CD4-positive, alpha-beta T cell treated with Interferon gamma for 1 hour (primary cell): ENCODE results near the gene CCDC102B.
"Not testable (repeated sequence)": the region's sequence is repeated elsewhere in the genome, so short reads cannot be mapped to it uniquely, and the experiment has no call there.

Experiments used
- DNase-seq: peaks from one replicate; pipeline ENCODE4 v3.0.0-alpha.2; 2020

CCDC102B gene

DNA sequence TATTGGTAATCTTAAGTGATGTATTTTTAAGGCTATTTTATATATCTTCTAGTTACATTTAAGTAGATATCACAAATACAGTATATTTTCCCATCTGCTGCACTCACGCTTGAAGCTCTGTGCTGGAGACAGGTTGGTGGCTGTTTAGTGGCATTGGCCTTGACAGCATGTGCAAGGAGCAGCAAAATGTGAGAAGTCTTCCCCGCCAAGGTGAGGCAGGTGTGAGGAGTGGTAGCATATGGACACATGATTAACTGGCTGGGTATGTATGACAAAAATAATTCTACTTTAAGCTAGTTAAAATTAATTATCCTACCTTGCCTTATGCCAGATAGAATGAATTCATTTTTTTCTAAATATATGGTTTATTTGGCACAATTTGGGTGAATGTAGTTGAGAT lies 117.2 kb downstream of the CCDC102B start:
- DNase-seq: no peak

DNA sequence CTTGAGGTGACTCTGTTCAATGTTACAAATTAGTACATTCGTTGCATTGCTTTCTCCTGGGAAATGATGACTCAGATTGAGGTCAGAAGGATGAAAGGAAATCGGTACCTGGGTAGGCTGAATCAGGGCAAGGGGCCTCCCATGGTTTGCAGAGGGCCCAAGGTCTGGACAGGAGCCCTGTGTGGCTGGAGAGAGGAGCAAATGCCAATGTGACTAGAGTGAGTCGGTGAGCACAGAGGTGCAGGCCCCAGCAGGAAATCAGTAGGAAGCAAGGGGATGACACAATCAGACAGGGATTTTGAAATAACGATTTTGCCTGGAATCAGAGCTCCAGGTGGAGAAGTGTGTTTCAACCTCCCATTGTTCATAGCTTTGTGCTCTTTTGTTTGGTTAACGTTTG lies 118.9 kb downstream of the CCDC102B start:
- DNase-seq: no peak

DNA sequence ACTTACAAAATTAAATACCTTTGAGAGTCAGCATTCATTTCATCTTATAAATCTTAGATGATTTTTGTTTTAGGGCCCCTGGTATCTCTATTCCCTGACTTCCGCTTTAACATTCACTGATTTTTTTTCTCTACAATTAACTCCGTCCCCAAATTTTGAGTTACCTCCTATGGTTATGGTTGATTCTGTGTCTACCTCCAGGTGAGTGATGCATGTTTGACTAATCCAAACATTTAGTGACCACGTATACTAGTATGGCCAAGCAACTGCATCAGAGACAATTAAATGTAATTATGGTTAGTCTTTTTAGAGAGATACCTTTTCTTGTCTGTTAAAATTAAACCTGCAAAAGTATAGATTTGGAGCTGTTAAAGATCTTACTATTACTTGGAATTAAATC lies 120.3 kb downstream of the CCDC102B start:
- DNase-seq: no peak

DNA sequence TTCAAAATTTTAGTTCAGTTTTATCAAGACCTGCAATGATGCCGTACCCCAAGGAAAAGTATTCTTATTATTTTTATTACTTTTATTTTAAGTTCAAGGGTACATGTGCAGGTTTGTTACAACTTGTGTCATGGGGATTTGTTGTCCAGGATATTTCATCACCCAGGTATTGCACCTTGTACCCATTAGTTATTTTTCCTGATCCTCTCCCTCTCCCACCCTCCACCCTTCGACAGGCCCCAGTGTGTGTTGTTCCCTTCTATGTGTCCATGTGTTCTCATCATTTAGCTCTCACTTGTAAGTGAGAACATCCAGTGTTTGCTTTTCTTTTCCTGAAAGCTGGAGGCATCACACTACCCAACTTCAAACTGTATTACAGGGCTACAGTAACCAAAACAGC lies 122.0 kb downstream of the CCDC102B start:
- no peak for DNase-seq

DNA sequence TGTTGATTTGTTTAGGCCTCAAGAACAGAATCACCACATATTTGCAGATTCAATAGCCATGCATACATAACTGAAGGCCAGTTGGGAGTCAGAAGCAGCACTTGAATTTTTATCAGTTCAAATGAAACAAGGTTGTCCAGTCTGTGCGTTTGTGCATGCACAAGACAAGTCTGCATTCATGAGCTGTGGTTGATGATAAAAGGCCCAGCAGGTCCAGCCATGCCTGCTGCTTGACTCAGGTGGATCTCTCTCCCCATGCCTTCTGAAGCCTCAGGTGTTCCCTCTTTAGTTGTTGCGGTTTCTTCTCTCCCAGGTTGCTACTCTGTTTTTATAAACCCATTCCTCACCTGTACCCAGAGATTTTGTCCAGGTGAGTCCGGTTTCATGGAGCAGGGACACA lies 124.5 kb downstream of the CCDC102B start:
- no peak for DNase-seq

DNA sequence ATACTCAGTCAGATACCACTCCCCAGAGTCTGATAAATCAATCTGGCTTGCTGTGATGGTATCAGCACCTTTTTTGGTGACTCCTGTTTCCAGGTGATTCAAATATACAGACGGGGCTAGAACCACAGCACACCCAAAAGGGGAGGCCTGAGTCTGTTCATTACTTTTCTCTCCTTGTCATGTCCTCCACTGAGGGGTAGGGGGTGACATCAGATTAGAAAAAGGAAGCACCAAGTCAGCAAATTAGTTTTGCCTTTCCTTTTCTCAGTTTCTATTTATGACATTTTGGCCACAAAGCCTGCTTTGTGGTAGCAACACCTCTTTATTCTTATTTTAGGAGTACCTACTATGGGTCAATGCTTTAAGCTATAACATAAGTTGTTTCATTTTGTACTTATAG lies 127.4 kb downstream of the CCDC102B start:
- DNase-seq: no peak

DNA sequence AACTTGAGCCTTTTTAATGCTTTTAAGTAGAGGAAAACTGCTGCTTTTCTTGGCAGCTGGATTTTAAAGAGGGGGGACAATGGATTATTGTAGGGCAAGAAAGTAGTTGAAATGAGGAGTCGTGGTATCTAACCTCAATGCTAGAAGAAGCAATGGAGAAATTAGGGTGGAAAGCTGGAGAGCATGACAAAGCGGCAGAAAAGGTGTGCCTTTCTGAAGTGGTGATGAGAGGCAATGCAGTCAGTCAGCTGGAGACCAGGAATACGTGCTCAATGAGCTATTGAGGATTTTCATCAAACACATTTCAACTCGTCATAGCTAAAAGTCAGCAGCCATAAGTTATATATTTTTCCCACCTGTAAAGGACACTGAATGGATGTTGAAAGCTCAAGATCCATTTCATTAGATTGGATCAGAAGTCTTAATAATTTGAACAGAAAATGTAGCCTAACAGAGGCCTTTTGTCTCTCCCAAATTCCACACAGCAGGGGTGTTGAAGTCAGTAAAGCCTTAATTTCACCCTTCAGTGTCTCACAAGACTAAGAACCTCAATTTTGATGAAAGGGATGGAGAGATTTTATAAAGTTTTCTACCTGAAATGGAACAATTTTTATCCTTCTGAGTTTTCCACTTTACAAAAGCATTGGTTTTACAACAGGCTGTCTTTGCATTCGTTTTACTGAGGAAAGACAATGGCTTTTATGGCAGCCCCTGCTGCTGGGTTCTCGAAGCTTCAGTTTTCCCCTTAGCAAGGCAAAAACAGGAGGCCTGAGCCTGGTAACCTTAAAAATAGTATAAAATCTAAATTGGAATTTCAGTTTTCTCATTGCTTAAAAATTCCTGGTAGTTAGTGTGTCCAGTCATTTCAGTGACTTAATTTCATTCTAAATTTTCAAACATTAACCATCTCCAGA lies 131.1 kb downstream of the CCDC102B start:
- no peak for DNase-seq

DNA sequence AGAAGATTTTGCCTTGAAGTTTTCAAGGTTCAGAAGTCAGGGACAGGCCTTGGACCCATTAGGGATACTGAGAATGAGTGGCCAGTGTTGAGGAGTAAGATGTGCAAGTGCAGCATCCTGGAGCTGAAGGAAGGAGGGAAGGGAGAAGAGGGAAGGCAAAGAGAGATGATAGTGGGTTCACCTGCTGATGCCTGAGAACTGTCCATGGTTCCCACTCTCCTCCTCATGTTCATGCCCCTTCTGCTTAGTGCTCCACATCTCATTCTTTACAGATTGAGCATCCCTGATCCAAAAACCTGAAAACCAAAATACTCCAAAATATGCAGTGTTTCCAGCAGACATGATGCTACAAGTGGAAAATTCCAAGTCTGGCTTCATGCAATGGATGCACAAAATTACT lies 137.8 kb downstream of the CCDC102B start:
- no peak for DNase-seq

DNA sequence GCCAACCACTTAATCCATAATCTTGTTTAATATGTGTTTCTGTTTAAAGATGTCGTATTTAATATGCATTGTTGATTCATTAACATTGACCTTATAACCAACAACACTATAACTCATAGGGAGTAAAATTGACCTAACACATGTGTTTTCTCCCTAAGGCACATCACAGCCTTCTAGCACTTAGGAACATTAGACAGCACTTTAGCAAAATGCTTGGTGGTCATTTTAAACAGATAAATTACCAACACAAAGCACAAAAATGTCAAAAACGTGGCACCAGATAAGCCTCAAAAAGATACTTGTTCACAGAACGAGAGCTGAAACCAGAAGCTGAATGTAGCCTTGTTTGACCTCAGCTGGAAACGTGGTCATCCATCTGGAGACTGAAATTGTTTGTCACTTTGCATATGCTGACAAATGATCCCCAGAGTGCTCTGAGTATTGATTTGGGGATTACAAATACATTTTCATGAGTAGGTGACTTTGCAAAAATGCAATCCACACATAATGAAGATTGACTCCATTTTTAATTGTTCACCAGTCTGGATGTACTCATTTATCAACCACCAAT lies 139.2 kb downstream of the CCDC102B start:
- no peak for DNase-seq

DNA sequence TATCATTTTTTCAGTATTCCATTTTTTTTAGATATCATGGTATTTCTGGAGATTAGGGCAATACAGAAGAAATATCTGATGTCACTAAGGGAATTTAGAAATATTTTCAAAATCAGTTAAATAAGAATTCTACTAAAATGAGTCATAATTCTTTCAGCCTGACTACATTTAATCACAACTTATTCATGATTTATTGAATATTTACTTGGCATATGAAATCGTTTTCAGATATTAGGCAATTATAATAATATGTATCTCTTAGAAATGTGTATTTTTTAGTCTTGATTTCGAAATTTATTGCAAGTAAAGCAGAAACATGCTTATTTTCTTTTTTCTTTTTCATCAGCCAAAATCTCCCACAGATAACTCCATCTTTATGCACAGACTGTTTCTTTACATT lies 142.2 kb downstream of the CCDC102B start:
- DNase-seq: no peak

DNA sequence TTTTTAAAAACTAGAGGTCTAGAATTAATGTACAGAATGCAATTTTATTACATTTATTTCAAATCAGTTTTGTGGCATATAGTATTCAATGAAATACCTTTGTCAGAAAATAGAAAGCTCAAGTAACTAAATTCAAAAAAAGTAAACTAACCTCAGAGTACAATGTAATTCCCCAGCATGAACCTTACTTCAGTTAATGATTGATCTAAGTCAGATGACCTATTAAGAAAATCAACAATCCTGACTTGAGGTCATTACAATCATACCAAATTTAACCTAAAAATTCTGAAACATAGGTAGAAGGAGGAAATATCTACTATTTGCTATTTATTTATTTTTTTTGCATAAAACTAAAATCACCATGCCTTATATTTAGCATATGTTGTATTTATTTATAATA lies 142.9 kb downstream of the CCDC102B start:
- no peak for DNase-seq

DNA sequence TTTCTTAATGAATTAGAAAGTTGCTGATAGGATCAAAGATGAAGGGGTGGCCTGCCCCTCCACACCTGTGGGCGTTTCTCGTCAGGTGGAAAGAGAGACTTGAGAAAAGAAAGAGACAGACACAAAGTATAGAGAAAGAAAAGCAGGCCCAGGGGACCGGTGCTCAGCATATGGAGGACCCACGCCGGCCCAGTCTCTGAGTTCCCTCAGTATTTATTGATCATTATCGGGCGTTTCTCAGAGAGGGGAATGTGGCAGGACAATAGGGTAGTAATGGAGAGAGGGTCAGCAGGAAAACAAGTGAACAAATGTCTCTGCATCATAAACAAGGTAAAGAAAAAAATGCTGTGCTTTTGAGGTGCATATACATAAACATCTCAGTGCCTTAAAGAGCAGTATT lies 144.3 kb downstream of the CCDC102B start:
- DNase-seq: no peak

DNA sequence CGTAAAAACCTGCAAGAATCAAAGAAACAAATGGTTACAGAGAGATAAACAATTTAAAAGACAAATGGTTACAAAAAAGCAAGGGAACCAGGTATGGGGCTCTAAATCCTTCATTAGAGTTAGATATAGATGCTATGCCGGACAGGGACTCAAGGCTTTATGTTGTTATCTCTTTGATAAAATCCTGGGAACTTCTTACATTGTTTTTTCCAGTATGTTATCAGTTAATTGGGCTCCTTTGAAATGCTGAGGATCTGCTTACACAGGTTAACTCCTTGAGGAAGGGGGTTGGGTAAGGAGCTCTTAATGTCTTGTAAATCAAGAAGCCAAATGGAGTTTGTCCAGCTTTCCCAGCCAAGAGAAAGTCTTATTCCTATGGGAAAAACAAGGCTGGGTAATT lies 146.0 kb downstream of the CCDC102B start:
- not testable (repeated sequence) for DNase-seq

DNA sequence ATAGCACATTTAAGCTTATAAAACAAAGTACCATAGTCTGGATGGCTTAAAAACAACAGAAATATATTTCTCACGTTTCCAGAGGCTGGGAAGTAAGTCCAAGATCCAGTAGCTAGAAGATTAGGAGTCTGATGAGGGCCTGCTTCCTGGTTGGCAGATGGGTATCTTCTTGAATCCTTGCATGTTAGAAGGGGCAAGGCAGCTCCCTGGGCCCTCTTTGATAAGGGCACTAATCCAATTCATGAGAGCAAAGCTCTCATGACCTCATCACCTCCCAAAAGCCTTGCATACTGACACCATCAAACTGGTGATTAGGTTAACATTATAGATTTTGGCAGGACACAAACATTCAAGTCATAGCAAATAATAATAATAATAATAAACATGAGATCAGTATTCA lies 146.4 kb downstream of the CCDC102B start:
- no peak for DNase-seq

DNA sequence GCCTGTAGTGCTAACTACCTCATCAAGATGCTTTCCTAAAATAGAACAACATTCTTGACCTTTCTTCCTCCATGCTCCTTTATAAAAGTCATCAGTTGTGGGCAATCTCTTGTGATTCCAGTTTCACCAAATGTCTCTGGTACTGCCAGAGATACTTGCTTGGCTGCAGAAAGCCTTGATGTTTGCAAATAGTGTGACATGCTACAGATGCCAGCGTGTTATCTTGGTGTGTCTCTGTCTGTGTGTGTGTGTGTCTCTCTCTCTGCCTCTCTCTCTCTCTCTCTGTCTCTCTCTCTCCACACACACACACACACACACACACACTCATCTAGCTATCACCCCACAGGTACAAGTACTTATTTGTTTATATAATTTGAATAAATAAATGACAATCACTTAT lies 146.9 kb downstream of the CCDC102B start:
- no peak for DNase-seq

DNA sequence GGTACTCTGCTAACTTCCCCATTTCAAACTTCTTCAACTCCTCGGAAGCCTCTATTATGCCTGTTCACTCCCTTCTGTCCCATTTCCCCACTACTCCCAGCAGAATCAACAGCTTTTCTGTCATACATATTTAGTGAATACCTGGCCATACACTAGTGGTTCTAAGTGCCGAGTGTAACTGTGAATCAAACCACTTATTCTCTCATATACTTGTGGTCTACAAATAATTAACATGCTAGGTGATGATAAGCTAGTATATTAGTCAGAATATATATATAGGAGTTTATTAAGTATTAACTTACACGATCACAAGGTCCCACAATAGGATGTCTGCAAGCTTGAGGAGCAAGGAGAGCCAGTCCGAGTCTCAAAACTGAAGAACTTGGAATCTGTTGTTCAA lies 150.7 kb downstream of the CCDC102B start:
- DNase-seq: no peak

DNA sequence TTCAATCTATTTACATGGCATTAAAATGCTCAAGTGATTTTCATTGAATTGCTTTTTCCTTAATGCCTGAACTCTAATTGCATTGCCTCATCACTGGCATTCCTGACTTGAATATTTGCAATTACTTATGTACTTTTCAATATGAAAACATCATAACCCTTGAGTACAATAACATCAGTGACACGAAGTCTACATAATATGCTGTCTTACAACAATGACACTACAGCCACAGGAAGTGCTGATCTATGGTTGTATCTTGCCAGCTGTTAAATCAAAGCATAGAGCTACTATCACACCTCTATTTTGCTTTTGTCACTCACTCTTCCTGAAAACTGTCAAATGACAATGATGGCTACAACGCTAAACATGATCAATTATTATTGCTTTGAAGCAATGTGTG lies 156.9 kb downstream of the CCDC102B start:
- no peak for DNase-seq

DNA sequence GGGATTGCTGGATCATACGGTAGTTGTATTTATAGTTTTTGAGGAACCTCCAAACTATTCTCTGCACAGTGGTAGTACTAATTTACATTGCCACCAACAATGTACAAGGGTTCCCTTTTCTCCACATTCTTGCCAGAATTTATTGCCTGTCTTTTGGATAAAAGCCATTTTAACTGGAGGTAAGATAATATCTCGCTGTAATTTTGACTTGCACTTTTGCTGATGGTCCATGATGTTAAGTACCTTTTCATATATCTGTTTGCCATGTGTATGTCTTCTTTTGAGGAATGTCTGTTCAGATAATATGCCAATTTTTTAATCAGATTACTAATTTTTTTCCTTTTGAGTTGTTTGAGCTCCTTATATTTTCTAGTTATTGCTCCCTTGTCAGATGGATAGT lies 158.8 kb downstream of the CCDC102B start:
- DNase-seq: no peak

DNA sequence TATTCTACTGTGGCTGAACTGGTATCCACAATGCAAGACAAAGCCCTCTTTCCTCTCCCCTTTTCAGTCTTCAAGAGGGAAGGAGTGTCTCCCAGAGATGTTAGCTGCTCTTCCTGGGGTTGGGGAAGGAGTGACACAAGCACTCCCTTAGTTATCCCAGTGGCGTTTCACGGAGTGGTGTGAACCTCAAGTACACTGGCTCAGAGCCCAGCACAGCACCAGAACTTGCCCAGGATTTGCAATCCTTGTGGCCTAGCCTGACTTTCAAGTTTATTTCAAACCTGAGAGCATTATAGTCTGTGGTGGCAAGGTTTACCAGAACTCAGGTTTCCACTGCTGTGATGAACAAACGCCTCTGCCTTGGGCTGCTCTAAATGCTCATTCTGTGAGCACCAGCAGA lies 162.5 kb downstream of the CCDC102B start:
- no peak for DNase-seq

DNA sequence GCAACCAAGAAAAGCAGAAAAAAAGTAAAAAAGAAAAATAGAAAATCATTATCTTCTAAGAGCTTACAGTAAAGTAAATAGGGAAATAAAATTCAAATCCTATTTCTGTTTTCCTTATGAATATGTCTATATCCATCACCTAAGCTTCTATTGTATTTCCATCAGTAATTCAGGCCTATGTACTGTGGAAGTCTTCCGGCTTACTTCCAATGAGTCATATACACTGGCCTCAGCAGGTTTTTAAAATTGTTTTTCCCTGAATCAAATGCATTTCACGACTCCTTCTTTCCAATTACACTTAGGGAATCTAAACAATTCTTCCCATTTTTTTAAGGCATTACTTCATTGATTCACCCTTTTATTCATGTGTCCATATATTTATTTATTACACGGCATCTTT lies 164.7 kb downstream of the CCDC102B start:
- DNase-seq: no peak

DNA sequence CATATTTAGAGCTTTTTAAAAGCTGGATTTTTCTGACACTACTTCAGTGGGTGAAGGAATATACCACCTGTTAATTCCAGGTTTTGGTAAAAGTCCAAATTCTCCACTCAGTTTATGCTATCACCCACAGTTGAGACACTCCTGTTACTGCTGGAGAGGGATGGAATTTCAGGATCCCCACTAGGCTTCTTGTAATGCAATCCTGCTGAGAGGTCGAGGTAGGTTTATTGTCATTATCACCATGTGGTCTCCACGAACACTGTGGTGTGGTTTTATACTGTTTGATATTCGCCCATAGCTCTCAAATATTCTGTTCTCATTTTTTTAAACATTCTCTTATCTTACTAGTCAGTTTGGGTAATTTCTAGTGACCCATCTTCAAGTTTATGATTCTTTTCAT lies 167.9 kb downstream of the CCDC102B start:
- no peak for DNase-seq

DNA sequence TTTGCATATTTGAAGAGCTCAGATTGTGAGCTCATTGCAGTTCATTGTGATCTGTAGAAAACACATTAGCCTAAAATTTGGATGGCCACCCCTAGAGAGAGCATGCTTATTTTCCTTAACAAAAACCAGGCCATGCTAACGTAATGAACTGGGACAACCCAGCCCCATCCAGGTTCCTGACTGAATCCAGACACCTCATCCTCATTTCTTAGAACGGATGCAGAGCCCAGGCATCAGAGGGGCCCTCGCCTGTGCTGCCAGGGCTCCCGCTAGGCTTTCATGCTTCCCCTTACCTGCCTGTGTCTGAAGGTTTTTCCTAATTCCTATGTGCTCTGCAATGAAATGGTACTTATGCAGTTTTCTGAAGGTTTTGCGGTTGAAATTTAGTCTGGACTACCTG lies 171.1 kb downstream of the CCDC102B start:
- DNase-seq: no peak

DNA sequence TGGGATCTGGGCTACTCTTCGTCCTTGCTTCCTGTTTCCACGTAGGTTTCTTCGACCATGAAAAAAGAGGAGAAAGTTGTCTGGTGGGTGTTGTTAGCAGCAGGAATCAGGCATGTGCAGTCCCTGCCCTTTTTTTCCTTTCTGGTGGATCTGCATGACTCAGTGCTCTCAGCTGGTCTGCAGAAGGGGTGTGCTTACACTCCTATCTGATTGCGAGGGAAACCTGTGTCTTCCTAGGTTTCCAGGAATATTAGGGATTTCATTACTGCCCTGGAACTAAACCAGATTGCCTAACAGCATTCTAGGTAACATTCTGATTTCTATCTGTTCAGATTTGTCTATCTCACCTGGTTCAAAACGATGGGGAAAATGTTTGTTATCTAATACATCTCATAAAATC lies 174.3 kb downstream of the CCDC102B start:
- DNase-seq: no peak

DNA sequence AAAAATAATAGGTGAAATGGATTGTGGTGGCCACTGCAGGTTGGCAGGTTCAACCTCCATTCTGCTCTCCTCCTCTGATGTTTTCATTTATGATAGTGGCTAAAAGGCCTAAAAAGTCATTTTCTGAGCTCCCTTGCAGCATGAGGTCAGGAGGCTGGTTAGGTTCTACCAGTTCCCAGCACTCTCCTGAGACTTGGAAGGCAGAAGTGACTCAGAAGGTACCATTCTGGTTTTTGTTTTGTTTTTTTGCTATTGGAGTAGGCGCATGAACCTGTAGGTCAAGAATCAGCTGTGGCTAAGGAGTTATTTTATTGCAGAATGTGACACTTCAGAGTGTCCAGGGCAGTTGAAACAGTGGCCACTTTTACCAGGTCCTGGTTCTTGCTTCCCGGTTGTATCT lies 181.9 kb downstream of the CCDC102B start:
- no peak for DNase-seq

DNA sequence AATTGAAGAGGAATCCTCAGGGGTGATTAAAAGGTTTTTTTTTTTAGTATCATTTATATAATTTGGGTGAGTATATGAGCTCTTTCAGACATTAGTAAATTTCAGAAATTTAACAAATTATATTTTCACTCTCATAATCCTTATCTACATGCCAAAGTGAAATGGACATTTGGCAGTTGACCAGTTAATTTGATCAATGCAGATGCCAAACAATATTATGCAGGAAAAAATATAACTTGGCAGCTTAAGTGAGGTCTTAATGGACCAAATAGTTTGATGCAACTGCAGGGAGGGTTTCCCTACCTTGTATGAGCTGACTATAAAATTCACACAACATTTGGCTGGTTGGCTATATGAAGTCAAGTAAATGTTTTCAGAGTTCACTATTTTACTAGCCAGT lies 185.2 kb downstream of the CCDC102B start:
- no peak for DNase-seq
